Endodermal cell (in vitro differentiated cells): ENCODE results near the gene LSMEM2. TPM values are rescaled to one million over a fixed set of nuclear protein-coding genes. Genes with fewer than 3 reads are reported as not detected.

Experiments used
- DNase-seq: peaks from one replicate; pipeline ENCODE4 v3.0.0-alpha.2; 2017
- H3K27ac ChIP-seq: 2 replicates; pipeline ENCODE4 v1.5.1; 2013; ENCODE audit warnings: mild to moderate bottlenecking, low read depth, low read length, moderate library complexity
- H3K27me3 ChIP-seq: 2 replicates; pipeline ENCODE4 v1.6.1; 2013; ENCODE audit warnings: mild to moderate bottlenecking, low read length, moderate library complexity; ENCODE audit not compliant: insufficient read depth, control insufficient read depth, poor library complexity, severe bottlenecking
- H3K36me3 ChIP-seq: 2 replicates; pipeline ENCODE4 v1.7.0; 2013; ENCODE audit warnings: mild to moderate bottlenecking, low read length, moderate library complexity; ENCODE audit not compliant: control insufficient read depth, insufficient read depth
- H3K4me1 ChIP-seq: one replicate; pipeline ENCODE4 v1.7.0; 2013; ENCODE audit warnings: low read length; ENCODE audit not compliant: control insufficient read depth, insufficient read depth
- H3K4me3 ChIP-seq: 2 replicates; pipeline ENCODE4 v1.5.1; 2013; ENCODE audit warnings: mild to moderate bottlenecking, low read length, moderate library complexity
- H3K9ac ChIP-seq: 2 replicates; pipeline ENCODE4 v1.6.1; 2013; ENCODE audit warnings: mild to moderate bottlenecking, low read length, moderate library complexity; ENCODE audit not compliant: poor library complexity, severe bottlenecking; ENCODE audit errors: extremely low read depth
- H3K9me3 ChIP-seq: 2 replicates; pipeline ENCODE4 v1.6.1; 2013; ENCODE audit warnings: mild to moderate bottlenecking, low read length, moderate library complexity; ENCODE audit not compliant: control insufficient read depth
- H3K27ac Mint-ChIP-seq: 2 replicates; pipeline ENCODE4 v1.8.0; 2020; ENCODE audit warnings: mixed read lengths
- H3K27me3 Mint-ChIP-seq: 2 replicates; pipeline ENCODE4 v1.8.0; 2021; ENCODE audit warnings: mild to moderate bottlenecking, mixed read lengths; ENCODE audit not compliant: insufficient read depth
- H3K36me3 Mint-ChIP-seq: 2 replicates; pipeline ENCODE4 v1.8.0; 2020; ENCODE audit warnings: low read depth, mixed read lengths
- H3K4me1 Mint-ChIP-seq: 2 replicates; pipeline ENCODE4 v1.8.0; 2020; ENCODE audit warnings: mixed read lengths
- H3K4me3 Mint-ChIP-seq: 2 replicates; pipeline ENCODE4 v1.8.0; 2020; ENCODE audit warnings: mild to moderate bottlenecking, moderate library complexity, mixed read lengths
- H3K9me3 Mint-ChIP-seq: 2 replicates; pipeline ENCODE4 v1.8.0; 2020; ENCODE audit warnings: mild to moderate bottlenecking, mixed read lengths
- CTCF ChIP-seq: fragments of 200-600 bp; sonication (generic); conservative IDR thresholded peaks from 2 replicates; pipeline ENCODE4 v1.5.0; 2021; ENCODE audit warnings: antibody characterized with exemption, mild to moderate bottlenecking
- WGBS, 2 experiments: methylation state at CpG; one replicate each; pipeline versions ENCODE4 v1.1.5 to v1.1.7; 2013; ENCODE audit warnings: missing lambda C conversion rate in 2 of 2, mixed read lengths in 1 of 2; ENCODE audit not compliant: insufficient coverage in 1 of 2, insufficient read length in 1 of 2; 5-methylcytosine and 5-hydroxymethylcytosine counted together
- total RNA-seq, 2 donors: library from RNA; stranded (reverse); fragmentation: NEBNext Ultra II Directional in 1 of 2; extraction: Animal tissue kit (Norgen Biotek cat#: 25700) in 1 of 2; gene quantifications; 2 replicates in 1 of 2; 3 replicates in 1 of 2; pipeline ENCODE4 v1.2.1, GENCODE V29; 2021

LSMEM2 gene
- total RNA-seq, 2 donors from 2014 or later = not detected

GRCh38 chr3:50251220-50251619, 27.7 kb upstream of the LSMEM2 start:
- H3K9ac ChIP-seq = no peak overlapping the region
- peaks cover 48% of the 10 kb centered on the region for H3K36me3 ChIP-seq
- no peaks in the 10 kb centered on the region for H3K9me3 ChIP-seq
- no peak for DNase-seq
- Mint-ChIP-seq H3K4me3 (no peak overlapping the region), H3K4me1 (peaks cover 14% of the 10 kb centered on the region), H3K36me3 (peaks cover 25% of the 10 kb centered on the region), H3K27me3 (no peaks in the 10 kb centered on the region), H3K9me3 (no peaks in the 10 kb centered on the region), H3K27ac (peak overlapping the region; percentile 81)
- no peak for TF ChIP-seq CTCF
- no peak overlapping the region for H3K27ac ChIP-seq
- H3K4me1 ChIP-seq = peaks cover 4% of the 10 kb centered on the region
- H3K27me3 ChIP-seq = no peaks in the 10 kb centered on the region
- WGBS, 2 experiments = 97 to 98% methylated on average over 7 to 8 of the region's 8 CpGs
- H3K4me3 ChIP-seq = no peak overlapping the region

- no peak overlapping the region for H3K9ac ChIP-seq
Observed at GRCh38 chr3:50254577-50255250, 24.2 kb upstream of the LSMEM2 start.

GRCh38 chr3:50255251-50255615, 23.7 kb upstream of the LSMEM2 start:
- H3K27ac Mint-ChIP-seq = peak overlapping the region; percentile 77
- peaks cover 4% of the 10 kb centered on the region for H3K4me1 Mint-ChIP-seq
- TF ChIP-seq CTCF = no peak
- H3K9me3 ChIP-seq = no peaks in the 10 kb centered on the region
- no peaks in the 10 kb centered on the region for H3K27me3 ChIP-seq
- H3K9me3 Mint-ChIP-seq = no peaks in the 10 kb centered on the region
- no peak overlapping the region for H3K27ac ChIP-seq
- peaks cover 60% of the 10 kb centered on the region for H3K36me3 ChIP-seq
- DNase-seq = no peak
- no peaks in the 10 kb centered on the region for H3K4me1 ChIP-seq
- no peak overlapping the region for H3K4me3 Mint-ChIP-seq
- WGBS, 2 experiments = 96 to 100% methylated on average over 3 to 9 of the region's 9 CpGs
- peaks cover 48% of the 10 kb centered on the region for H3K36me3 Mint-ChIP-seq
- H3K9ac ChIP-seq = no peak overlapping the region
- H3K27me3 Mint-ChIP-seq = no peaks in the 10 kb centered on the region
- H3K4me3 ChIP-seq = no peak overlapping the region

More at GRCh38 chr3:50254577-50255250, 24.2 kb upstream of the LSMEM2 start:
- Mint-ChIP-seq H3K27ac (peak overlapping the region; percentile 77), H3K27me3 (no peaks in the 10 kb centered on the region), H3K9me3 (no peaks in the 10 kb centered on the region), H3K4me1 (peaks cover 4% of the 10 kb centered on the region), H3K4me3 (no peak overlapping the region), H3K36me3 (peaks cover 49% of the 10 kb centered on the region)
- H3K9me3 ChIP-seq = no peaks in the 10 kb centered on the region
- peaks cover 60% of the 10 kb centered on the region for H3K36me3 ChIP-seq
- peak; percentile 80 for DNase-seq
- no peaks in the 10 kb centered on the region for H3K4me1 ChIP-seq
- no peak for TF ChIP-seq CTCF
- WGBS, 2 experiments = 92 to 94% methylated on average over 6 to 8 of the region's 8 CpGs
- no peak overlapping the region for H3K4me3 ChIP-seq
- H3K27ac ChIP-seq = peak overlapping the region; percentile 38
- no peaks in the 10 kb centered on the region for H3K27me3 ChIP-seq
